ENCODE results near the gene ATG7.
A peak's percentile ranks its signal among the peaks of the same experiment; 100 is the strongest.

ATG7 gene

GRCh38 chr3:11271986-11272904 is at the start of gene ATG7:
ATG7 (plus strand) TSS chr3:11272397; CDS start chr3:11298696, 26,299 bp downstream.
- Mint-ChIP-seq H3K4me1 (ENCODE audit: low read depth) (peaks cover 48% of the 10 kb centered on the region), H3K27me3 (peaks cover 2% of the 10 kb centered on the region), H3K4me3 (peak within 1 kb of the TSS; percentile 97), H3K9me3 (peaks cover 13% of the 10 kb centered on the region), H3K36me3 (ENCODE audit: low read depth) (peaks cover 33% of the 10 kb centered on the region), H3K27ac (peak within 1 kb of the TSS; percentile 95)

- Mint-ChIP-seq H3K27ac (no peak overlapping the region), H3K4me3 (no peak overlapping the region), H3K9me3 (no peaks in the 10 kb centered on the region), H3K27me3 (peaks cover 5% of the 10 kb centered on the region), H3K4me1 (ENCODE audit: low read depth) (peaks cover 19% of the 10 kb centered on the region), H3K36me3 (ENCODE audit: low read depth) (no peaks in the 10 kb centered on the region)
Observed at GRCh38 chr3:11224010-11224409, 48.2 kb upstream of the ATG7 start.

- H3K4me1 Mint-ChIP-seq (ENCODE audit: low read depth): peaks cover 19% of the 10 kb centered on the region
- no peak overlapping the region for H3K4me3 Mint-ChIP-seq
- no peak overlapping the region for H3K27ac Mint-ChIP-seq
Observed at GRCh38 chr3:11224870-11225229, 47.3 kb upstream of the ATG7 start.

GRCh38 chr3:11226042-11226370 is 46.2 kb upstream of the ATG7 start:
- H3K4me3 Mint-ChIP-seq: peak overlapping the region; percentile 55
- no peaks in the 10 kb centered on the region for H3K9me3 Mint-ChIP-seq
- peaks cover 19% of the 10 kb centered on the region for H3K4me1 Mint-ChIP-seq (ENCODE audit: low read depth)
- H3K27me3 Mint-ChIP-seq: peaks cover 5% of the 10 kb centered on the region
- no peaks in the 10 kb centered on the region for H3K36me3 Mint-ChIP-seq (ENCODE audit: low read depth)
- peak overlapping the region; percentile 42 for H3K27ac Mint-ChIP-seq

More at GRCh38 chr3:11224870-11225229, 47.3 kb upstream of the ATG7 start:
- Mint-ChIP-seq H3K9me3 (no peaks in the 10 kb centered on the region), H3K27me3 (peaks cover 5% of the 10 kb centered on the region), H3K36me3 (ENCODE audit: low read depth) (no peaks in the 10 kb centered on the region)

DNA sequence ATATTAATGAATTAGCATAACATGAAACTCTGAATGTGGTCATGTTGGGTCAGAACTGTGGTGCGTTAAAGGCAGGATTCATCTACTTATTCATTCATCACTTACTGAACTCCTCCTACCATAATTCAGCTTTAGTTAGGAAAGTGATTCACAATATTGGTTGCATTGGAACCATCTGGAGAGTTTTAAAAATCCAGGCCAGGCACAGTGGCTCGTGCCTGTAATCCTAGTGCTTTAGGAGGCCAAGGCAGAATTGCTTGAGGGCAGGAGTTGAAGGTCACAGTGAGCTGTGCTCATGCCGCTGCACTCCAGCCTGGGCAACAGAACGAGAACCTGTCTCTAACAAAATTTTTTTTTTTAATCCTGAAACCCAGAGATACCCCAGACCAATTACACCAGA is 44.2 kb upstream of the ATG7 start:
- H3K4me3 Mint-ChIP-seq: no peak overlapping the region
- H3K27ac Mint-ChIP-seq: no peak overlapping the region
- peaks cover 19% of the 10 kb centered on the region for H3K4me1 Mint-ChIP-seq (ENCODE audit: low read depth)
- no peaks in the 10 kb centered on the region for H3K36me3 Mint-ChIP-seq (ENCODE audit: low read depth)
- peaks cover 7% of the 10 kb centered on the region for H3K27me3 Mint-ChIP-seq
- no peaks in the 10 kb centered on the region for H3K9me3 Mint-ChIP-seq

- peaks cover 20% of the 10 kb centered on the region for H3K27me3 Mint-ChIP-seq
- H3K27ac Mint-ChIP-seq: no peak overlapping the region
- H3K36me3 Mint-ChIP-seq (ENCODE audit: low read depth): no peaks in the 10 kb centered on the region
- no peaks in the 10 kb centered on the region for H3K9me3 Mint-ChIP-seq
- peaks cover 19% of the 10 kb centered on the region for H3K4me1 Mint-ChIP-seq (ENCODE audit: low read depth)
- H3K4me3 Mint-ChIP-seq: no peak overlapping the region
Observed at GRCh38 chr3:11230125-11230524, 42.1 kb upstream of the ATG7 start.

DNA sequence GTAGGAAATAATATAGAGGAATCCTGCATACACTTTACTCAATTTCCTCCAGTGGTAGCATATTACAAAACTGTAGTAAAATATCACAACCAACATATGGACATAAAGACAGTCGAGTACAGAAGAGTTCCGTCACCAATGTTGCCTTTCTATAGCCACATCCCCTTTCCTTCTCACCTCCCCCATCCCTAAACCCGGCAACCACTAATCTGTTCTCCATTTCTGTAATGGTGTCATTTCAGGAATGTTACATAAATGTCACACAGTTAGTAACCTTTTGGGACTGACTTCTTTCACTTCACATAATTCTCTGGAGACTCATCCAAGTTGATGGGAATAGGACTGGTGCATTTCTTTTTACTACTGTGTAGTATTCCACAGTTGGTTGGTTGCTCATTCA is 41.4 kb upstream of the ATG7 start:
- H3K27me3 Mint-ChIP-seq: peaks cover 20% of the 10 kb centered on the region
- peaks cover 15% of the 10 kb centered on the region for H3K4me1 Mint-ChIP-seq (ENCODE audit: low read depth)
- H3K9me3 Mint-ChIP-seq: no peaks in the 10 kb centered on the region
- H3K36me3 Mint-ChIP-seq (ENCODE audit: low read depth): no peaks in the 10 kb centered on the region
- H3K27ac Mint-ChIP-seq: no peak overlapping the region
- no peak overlapping the region for H3K4me3 Mint-ChIP-seq

DNA sequence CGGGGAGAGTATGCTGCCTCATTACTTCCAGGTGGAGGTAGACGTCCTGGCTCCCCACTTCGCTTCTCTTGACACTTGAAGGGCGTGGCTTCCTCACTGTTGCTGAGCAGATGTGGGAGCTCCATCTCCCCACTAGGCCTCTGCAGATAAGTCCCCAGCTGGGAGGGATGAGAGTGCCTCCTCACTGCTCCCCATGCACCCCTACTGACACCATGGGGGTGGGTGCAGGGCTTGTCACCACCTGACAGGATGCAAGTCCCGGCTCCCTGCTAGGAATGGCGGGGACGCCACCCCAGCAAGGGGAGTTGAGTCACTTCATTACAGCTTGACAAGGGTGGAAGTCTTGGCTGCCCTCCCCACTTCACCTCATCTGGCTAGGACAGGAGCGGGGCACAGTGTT is 36.8 kb upstream of the ATG7 start:
- Mint-ChIP-seq H3K9me3 (peaks cover 5% of the 10 kb centered on the region), H3K36me3 (ENCODE audit: low read depth) (peaks cover 4% of the 10 kb centered on the region), H3K4me1 (ENCODE audit: low read depth) (peaks cover 40% of the 10 kb centered on the region), H3K27me3 (peaks cover 28% of the 10 kb centered on the region), H3K4me3 (no peak overlapping the region), H3K27ac (no peak overlapping the region)

DNA sequence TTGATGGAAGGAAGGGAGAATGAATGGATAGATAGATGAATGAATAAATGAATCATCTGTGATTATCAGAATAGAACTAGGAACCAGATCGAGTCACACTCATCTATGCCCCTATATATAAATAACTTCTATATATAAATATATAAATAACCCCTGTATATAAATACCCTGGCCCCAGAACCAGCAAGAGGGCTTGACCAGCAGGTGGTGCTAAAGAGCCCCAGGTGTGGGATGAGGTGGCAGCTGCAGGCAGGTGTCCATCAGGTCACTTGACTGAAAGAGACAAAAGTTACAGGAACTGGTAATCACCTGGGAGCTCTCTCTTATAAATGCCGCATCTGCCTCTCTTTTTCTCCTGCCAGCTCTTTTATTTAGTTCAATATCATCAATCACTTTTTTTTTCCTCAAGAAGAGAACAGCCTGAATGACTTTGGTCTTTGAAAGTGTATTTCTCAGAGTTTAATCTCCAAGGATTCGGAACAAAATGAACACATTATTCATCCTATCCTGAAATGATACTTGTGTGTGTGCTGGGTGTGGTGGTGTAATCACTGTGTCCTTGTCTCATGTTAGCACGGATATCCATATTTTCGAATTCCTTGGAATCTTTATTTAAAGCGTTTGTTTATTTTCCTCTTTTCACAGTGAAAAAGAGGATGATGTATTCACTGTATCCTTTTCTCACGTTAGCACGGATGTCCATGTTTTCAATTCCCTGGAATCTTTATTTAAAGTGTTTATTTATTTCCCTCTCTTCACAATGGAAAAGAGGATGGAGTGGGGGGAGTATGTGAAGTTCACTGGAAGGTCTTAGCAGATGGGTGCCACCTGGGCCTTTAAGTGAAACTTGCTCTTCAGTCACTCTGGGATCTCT is 35.4 kb upstream of the ATG7 start:
- Mint-ChIP-seq H3K36me3 (ENCODE audit: low read depth) (peaks cover 4% of the 10 kb centered on the region), H3K27ac (peak overlapping the region; percentile 41), H3K27me3 (peaks cover 28% of the 10 kb centered on the region), H3K4me1 (ENCODE audit: low read depth) (peaks cover 50% of the 10 kb centered on the region), H3K9me3 (peaks cover 8% of the 10 kb centered on the region), H3K4me3 (no peak overlapping the region)

- Mint-ChIP-seq H3K27ac (peak overlapping the region; percentile 100), H3K27me3 (peaks cover 21% of the 10 kb centered on the region), H3K4me3 (peak overlapping the region; percentile 79), H3K36me3 (ENCODE audit: low read depth) (peaks cover 4% of the 10 kb centered on the region), H3K4me1 (ENCODE audit: low read depth) (peaks cover 50% of the 10 kb centered on the region), H3K9me3 (peaks cover 8% of the 10 kb centered on the region)
Observed at GRCh38 chr3:11238060-11238459, 34.1 kb upstream of the ATG7 start.

DNA sequence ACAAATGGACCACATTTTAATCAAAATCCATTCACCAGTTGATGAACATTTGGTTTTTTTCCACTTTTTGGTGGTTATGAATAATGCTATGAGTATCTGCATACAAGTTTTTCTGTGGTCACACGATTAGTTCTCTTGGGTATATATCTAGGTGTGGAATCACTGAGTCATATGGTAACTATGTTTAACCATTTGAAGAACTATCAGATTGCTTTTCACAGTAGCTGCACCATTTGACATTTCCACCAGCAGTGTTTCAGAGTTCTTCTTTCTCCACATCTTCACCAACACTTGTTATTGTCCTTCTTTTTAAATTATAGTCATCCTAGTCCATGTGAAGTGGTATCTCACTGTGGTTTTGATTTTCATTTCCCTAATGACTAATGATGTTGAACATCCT is 33.3 kb upstream of the ATG7 start:
- Mint-ChIP-seq H3K27me3 (peaks cover 19% of the 10 kb centered on the region), H3K4me1 (ENCODE audit: low read depth) (peaks cover 50% of the 10 kb centered on the region), H3K27ac (peak overlapping the region; percentile 100), H3K36me3 (ENCODE audit: low read depth) (peaks cover 4% of the 10 kb centered on the region), H3K4me3 (peak overlapping the region; percentile 79), H3K9me3 (peaks cover 8% of the 10 kb centered on the region)

GRCh38 chr3:11239796-11240195 is 32.4 kb upstream of the ATG7 start:
- Mint-ChIP-seq H3K27ac (peak overlapping the region; percentile 100), H3K4me1 (ENCODE audit: low read depth) (peaks cover 54% of the 10 kb centered on the region), H3K4me3 (peak overlapping the region; percentile 35), H3K27me3 (peaks cover 14% of the 10 kb centered on the region), H3K36me3 (ENCODE audit: low read depth) (peaks cover 4% of the 10 kb centered on the region), H3K9me3 (peaks cover 8% of the 10 kb centered on the region)

GRCh38 chr3:11240496-11240895 is 31.7 kb upstream of the ATG7 start:
- peaks cover 54% of the 10 kb centered on the region for H3K4me1 Mint-ChIP-seq (ENCODE audit: low read depth)
- H3K27me3 Mint-ChIP-seq: peaks cover 14% of the 10 kb centered on the region
- peak overlapping the region; percentile 100 for H3K27ac Mint-ChIP-seq
- H3K9me3 Mint-ChIP-seq: peaks cover 8% of the 10 kb centered on the region
- peaks cover 4% of the 10 kb centered on the region for H3K36me3 Mint-ChIP-seq (ENCODE audit: low read depth)
- peak overlapping the region; percentile 35 for H3K4me3 Mint-ChIP-seq

- Mint-ChIP-seq H3K27me3 (peaks cover 6% of the 10 kb centered on the region), H3K36me3 (ENCODE audit: low read depth) (no peaks in the 10 kb centered on the region), H3K4me3 (no peak overlapping the region), H3K9me3 (peaks cover 4% of the 10 kb centered on the region), H3K27ac (no peak overlapping the region), H3K4me1 (ENCODE audit: low read depth) (peaks cover 26% of the 10 kb centered on the region)
Observed at GRCh38 chr3:11244121-11244677, 28.0 kb upstream of the ATG7 start.

DNA sequence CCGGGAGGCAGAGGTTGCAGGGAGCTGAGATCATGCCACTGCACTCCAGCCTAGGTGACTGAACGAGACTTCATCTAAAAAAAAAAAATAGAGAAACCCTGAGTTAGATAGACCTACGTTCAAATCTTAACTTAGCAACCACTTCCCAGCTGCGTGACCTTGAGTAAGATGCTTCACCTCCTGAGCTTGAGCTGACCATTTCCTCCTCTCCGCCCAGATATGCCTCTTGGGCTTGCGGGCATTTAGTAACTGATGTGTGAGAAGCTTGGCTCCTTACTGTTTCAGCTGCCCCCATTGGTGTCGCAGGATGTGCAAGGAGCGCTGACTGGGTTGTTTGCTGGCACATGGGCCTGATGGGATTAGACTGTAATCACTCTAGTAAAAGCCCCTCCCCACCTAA is 26.9 kb upstream of the ATG7 start:
- H3K36me3 Mint-ChIP-seq (ENCODE audit: low read depth): no peaks in the 10 kb centered on the region

More for the DNA sequence above, 26.9 kb upstream of the ATG7 start:
- peaks cover 4% of the 10 kb centered on the region for H3K9me3 Mint-ChIP-seq
- peaks cover 15% of the 10 kb centered on the region for H3K4me1 Mint-ChIP-seq (ENCODE audit: low read depth)
- peaks cover 6% of the 10 kb centered on the region for H3K27me3 Mint-ChIP-seq
- H3K4me3 Mint-ChIP-seq: no peak overlapping the region
- no peak overlapping the region for H3K27ac Mint-ChIP-seq
